ENCODE results near the gene SLC38A10.

SLC38A10 gene

GRCh38 chr17:81254955-81255717, 40.0 kb downstream of the SLC38A10 start:
- Histone ChIP-seq H3K36me3 (peaks cover 80% of the 10 kb centered on the region), H3K27ac (peak overlapping the region; percentile 58), H3K9me3 (no peaks in the 10 kb centered on the region), H3K4me3 (ENCODE audit: low read depth in 1 of 2, low read length in 1 of 2) (peak overlapping the region; percentile 34 to 36), H3K27me3 (no peaks in the 10 kb centered on the region), H3K4me1 (ENCODE audit: control insufficient read depth in 1 of 2, insufficient read depth in 1 of 2, low read depth in 1 of 2, low read length in 1 of 2) (peaks cover 18% of the 10 kb centered on the region in 2 experiments)
- TF ChIP-seq, protein P1, sequence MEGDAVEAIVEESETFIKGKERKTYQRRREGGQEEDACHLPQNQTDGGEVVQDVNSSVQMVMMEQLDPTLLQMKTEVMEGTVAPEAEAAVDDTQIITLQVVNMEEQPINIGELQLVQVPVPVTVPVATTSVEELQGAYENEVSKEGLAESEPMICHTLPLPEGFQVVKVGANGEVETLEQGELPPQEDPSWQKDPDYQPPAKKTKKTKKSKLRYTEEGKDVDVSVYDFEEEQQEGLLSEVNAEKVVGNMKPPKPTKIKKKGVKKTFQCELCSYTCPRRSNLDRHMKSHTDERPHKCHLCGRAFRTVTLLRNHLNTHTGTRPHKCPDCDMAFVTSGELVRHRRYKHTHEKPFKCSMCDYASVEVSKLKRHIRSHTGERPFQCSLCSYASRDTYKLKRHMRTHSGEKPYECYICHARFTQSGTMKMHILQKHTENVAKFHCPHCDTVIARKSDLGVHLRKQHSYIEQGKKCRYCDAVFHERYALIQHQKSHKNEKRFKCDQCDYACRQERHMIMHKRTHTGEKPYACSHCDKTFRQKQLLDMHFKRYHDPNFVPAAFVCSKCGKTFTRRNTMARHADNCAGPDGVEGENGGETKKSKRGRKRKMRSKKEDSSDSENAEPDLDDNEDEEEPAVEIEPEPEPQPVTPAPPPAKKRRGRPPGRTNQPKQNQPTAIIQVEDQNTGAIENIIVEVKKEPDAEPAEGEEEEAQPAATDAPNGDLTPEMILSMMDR (IDR thresholded peaks at IDR 0.05) = peak; percentile 50

- peak overlapping the region; percentile 58 for H3K27ac ChIP-seq
- no peaks in the 10 kb centered on the region for H3K27me3 ChIP-seq
- H3K9me3 ChIP-seq = no peaks in the 10 kb centered on the region
- peaks cover 76% of the 10 kb centered on the region for H3K36me3 ChIP-seq
- H3K4me1 ChIP-seq (ENCODE audit: control insufficient read depth in 1 of 2, insufficient read depth in 1 of 2, low read depth in 1 of 2, low read length in 1 of 2) = peaks cover 18% of the 10 kb centered on the region in 2 experiments
- no peak overlapping the region for H3K4me3 ChIP-seq (ENCODE audit: low read depth in 1 of 2, low read length in 1 of 2)
- TF ChIP-seq, protein P1 (IDR thresholded peaks at IDR 0.05) = peak; percentile 82
Measured at GRCh38 chr17:81253358-81254131, 41.6 kb downstream of the SLC38A10 start.

DNA sequence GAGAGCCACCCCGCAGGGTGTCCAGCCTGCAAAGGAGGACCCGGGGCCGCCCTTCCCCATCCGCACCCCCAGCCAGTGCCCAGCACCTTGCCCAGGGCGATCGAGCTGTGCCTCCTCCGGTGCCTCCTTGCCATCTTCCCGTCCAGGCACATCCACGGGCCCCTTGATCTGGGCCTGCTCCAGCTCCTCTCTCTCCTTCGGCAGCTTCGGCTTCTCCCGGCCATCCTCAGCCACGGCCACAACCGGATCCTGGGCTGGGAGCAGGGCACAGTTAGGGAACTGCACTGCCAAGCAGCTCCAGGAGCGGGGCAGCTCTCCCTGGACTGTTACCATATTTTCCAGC, 42.1 kb downstream of the SLC38A10 start:
- no peak overlapping the region for H3K27ac ChIP-seq

DNA sequence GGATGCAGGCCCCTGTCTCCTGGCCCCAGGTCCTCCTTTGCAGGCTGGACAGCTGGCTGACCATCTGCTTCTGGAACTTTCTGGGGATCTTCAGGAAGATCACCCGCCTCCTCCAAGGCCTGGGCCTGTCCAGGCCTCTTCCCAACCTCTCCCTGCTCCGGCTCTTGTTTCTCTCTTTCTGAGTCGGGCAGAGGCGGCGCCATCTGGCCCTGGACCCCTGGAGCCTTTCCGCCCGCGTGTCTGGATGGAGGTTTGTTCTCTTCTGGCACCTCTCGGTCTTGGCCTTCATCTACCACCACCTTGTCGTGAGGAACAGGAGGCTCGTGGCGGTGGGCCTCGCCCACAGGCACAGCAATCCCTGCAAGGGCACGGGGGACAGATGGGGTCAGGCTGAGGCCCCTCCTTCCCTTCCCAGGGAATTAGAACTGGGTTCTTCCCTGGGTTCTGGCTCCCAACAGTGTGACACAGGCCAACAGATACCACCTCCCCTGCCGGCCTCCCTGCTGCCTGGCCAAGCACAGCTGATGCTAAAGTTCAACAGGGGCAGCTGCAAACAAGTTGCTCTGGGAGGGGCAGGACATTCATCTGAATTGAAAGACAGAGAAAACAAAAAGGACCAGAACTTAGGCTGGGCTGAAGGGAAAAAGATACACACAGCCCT, 42.7 kb downstream of the SLC38A10 start:
- no peak overlapping the region for H3K27ac ChIP-seq
- H3K4me1 ChIP-seq (ENCODE audit: control insufficient read depth in 1 of 2, insufficient read depth in 1 of 2, low read depth in 1 of 2, low read length in 1 of 2) = peaks cover 18% of the 10 kb centered on the region in 2 experiments
- no peak overlapping the region for H3K4me3 ChIP-seq (ENCODE audit: low read depth in 1 of 2, low read length in 1 of 2)
- no peaks in the 10 kb centered on the region for H3K27me3 ChIP-seq
- H3K36me3 ChIP-seq = peaks cover 71% of the 10 kb centered on the region
- TF ChIP-seq, protein P1 (IDR thresholded peaks at IDR 0.05) = no peak
- H3K9me3 ChIP-seq = no peaks in the 10 kb centered on the region

More for the DNA sequence above, 42.1 kb downstream of the SLC38A10 start:
- Histone ChIP-seq H3K27me3 (no peaks in the 10 kb centered on the region), H3K9me3 (no peaks in the 10 kb centered on the region), H3K36me3 (peaks cover 76% of the 10 kb centered on the region), H3K4me3 (ENCODE audit: low read depth in 1 of 2, low read length in 1 of 2) (no peak overlapping the region), H3K4me1 (ENCODE audit: control insufficient read depth in 1 of 2, insufficient read depth in 1 of 2, low read depth in 1 of 2, low read length in 1 of 2) (peaks cover 18% of the 10 kb centered on the region in 2 experiments)
- TF ChIP-seq, protein P1 (IDR thresholded peaks at IDR 0.05) = no peak

DNA sequence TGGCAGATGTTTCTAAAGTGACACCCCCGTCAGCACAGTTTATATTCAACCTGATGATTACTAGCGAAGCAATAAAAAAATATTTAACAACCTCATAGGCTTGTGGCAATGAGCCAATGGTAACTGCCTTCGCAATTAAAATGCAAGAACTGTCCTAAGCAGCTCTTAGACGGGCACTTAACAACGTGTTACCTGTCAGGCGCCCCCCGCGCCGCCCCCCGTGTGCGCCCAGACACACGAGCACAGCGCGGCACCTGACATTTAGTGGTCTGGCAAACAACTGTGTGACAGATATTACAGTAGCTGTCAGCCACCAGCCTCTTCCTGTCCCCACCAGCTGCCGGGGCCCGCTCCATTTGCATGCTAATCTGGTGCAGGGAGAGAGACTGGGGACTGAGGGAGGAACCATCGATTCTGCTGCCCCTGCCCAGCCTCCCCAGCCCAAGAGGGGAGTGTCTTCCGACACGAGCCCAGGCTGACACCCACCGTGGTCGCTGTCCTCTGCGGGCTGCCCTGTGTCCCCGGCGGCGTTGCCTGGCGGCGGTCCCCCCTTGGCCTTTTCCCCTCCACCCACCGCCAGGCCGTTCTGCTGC, 43.3 kb downstream of the SLC38A10 start:
- Histone ChIP-seq H3K4me3 (ENCODE audit: low read depth in 1 of 2, low read length in 1 of 2) (no peak overlapping the region), H3K27me3 (no peaks in the 10 kb centered on the region), H3K27ac (no peak overlapping the region), H3K4me1 (ENCODE audit: control insufficient read depth in 1 of 2, insufficient read depth in 1 of 2, low read depth in 1 of 2, low read length in 1 of 2) (peaks cover 18% of the 10 kb centered on the region in 2 experiments), H3K36me3 (peaks cover 70% of the 10 kb centered on the region), H3K9me3 (no peaks in the 10 kb centered on the region)
- TF ChIP-seq, protein P1 (IDR thresholded peaks at IDR 0.05) = no peak
